ENCODE data around the gene SLF1.

The SLF1 gene

DNA sequence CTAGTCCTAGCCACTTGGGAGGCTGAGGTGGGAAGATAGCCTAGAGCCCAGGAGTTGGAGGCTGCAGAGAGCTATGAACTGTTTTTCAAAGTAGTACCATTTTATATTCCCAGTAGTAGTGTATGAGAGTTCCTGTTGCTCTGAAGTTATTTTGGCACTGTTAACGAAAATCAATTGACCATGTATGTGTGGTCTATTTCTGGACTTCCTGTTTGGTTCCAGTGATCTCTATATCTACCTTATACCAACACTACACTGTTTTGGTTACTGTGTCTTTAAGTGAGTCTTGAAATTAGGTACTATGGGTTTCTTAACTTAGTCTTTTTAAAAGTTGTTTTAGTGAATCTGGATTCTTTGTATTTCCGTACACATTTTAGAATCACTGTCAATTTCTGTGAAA is 13.6 kb downstream of the SLF1 start:
- Mint-ChIP-seq H3K4me1 (peaks cover 24% of the 10 kb centered on the region), H3K27me3 (no peaks in the 10 kb centered on the region), H3K36me3 (peaks cover 42% of the 10 kb centered on the region), H3K9me3 (peaks cover 5% of the 10 kb centered on the region), H3K27ac (no peak overlapping the region), H3K4me3 (no peak overlapping the region)

DNA sequence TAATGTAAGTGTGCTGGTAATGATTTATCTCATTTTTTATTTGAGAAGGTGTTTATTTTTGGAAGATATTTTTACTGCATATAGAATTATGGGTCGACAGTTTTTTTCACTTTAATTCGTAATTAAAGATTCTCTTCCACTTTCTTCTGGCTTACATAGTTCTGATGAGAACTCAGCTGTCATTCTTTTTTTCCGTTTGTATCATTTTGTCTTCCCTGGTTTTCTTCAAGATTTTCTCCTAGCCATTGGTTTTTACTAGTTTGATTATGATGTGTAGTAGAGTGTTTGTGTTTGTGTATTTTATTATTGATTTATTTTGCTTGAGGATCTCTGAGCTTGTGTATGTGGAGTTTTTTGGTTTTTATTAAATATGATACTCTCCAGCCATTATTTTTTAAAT is 21.7 kb downstream of the SLF1 start:
- no peaks in the 10 kb centered on the region for H3K27me3 Mint-ChIP-seq
- peaks cover 23% of the 10 kb centered on the region for H3K9me3 Mint-ChIP-seq
- no peak overlapping the region for H3K27ac Mint-ChIP-seq
- peaks cover 11% of the 10 kb centered on the region for H3K4me1 Mint-ChIP-seq
- H3K36me3 Mint-ChIP-seq = peaks cover 59% of the 10 kb centered on the region
- no peak overlapping the region for H3K4me3 Mint-ChIP-seq

DNA sequence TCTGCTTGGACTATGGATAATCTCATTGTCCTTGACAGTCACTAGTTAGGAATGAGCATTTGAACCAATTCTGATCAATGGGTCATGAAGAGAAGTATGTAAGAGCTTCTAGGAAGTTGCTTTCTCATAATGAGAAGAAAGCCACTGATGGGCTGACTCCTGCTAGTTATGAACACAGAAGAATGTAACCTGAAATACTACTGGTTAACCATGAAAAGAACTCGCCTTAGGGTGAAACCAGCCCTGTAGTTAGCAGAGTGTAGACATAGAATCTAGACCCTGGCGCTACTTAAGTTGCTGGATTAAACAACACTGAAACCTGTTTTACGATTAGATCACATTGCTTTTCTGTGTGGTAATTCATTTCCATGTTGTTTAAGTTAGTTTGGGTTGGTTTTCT is 26.6 kb downstream of the SLF1 start:
- peaks cover 30% of the 10 kb centered on the region for H3K36me3 Mint-ChIP-seq
- H3K9me3 Mint-ChIP-seq = peaks cover 9% of the 10 kb centered on the region
- H3K27me3 Mint-ChIP-seq = no peaks in the 10 kb centered on the region
- H3K4me3 Mint-ChIP-seq = no peak overlapping the region
- no peaks in the 10 kb centered on the region for H3K4me1 Mint-ChIP-seq
- H3K27ac Mint-ChIP-seq = no peak overlapping the region

DNA sequence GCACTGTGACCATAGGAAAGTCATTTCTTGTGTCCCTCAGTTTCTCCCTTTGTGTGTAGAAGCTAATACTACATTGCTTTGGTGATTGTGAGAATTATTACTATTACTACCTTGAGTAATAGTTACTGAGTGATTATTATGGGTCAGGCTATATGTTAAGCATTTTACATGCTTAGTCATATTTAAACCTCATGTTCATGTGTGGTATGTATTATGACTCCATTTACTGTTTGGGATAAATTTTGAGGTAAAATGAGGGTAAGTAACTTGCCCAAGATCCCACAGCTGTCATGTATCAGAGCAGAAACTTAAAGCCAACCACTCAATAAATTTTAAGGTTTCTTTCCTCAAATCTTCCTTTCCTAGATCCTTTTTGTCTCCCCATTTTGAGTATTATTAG is 28.3 kb downstream of the SLF1 start:
- Mint-ChIP-seq H3K27me3 (no peaks in the 10 kb centered on the region), H3K4me3 (no peak overlapping the region), H3K27ac (no peak overlapping the region), H3K4me1 (no peaks in the 10 kb centered on the region), H3K9me3 (no peaks in the 10 kb centered on the region), H3K36me3 (peaks cover 20% of the 10 kb centered on the region)

DNA sequence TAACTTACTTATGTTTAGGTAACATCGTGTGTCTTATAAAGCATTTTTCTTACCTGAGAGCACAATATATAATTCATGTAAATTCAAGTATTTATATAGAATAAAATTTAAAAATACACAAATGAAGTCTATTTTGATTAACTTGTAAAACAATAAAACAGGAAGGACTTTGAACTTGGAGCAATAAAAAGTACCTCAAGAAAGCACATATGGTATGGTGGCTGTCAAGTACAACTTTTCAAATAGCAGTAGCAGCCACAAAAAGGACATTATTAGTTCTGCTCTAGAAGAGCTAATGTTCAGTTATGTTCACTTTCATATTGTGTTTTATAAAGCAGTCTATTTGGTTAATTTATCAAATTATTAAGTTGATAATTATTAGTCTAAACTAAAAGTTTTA is 31.4 kb downstream of the SLF1 start:
- no peak overlapping the region for H3K4me3 Mint-ChIP-seq
- H3K36me3 Mint-ChIP-seq = peaks cover 23% of the 10 kb centered on the region
- no peaks in the 10 kb centered on the region for H3K27me3 Mint-ChIP-seq
- H3K27ac Mint-ChIP-seq = no peak overlapping the region
- H3K9me3 Mint-ChIP-seq = peaks cover 2% of the 10 kb centered on the region
- no peaks in the 10 kb centered on the region for H3K4me1 Mint-ChIP-seq

DNA sequence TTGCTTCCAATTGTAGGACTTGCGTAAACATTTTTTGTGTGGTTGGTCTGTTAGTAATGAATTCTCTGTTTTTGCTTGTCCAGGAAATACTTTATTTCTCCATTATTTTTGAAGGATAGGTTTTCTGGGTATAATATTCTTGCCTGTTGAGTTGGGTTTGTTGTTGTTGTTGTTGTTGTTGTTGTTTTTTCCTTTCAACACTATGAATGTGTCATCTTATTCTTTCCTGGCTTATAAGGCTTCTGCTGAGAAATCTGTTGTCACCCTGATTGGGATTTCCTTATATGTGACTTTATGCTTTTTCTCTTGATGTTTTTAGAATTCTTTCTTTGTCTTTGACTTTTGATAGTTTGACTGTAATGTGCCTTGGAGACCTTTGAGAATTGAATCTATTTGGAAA is 39.8 kb downstream of the SLF1 start:
- Mint-ChIP-seq H3K36me3 (peaks cover 56% of the 10 kb centered on the region), H3K4me1 (no peaks in the 10 kb centered on the region), H3K9me3 (peaks cover 29% of the 10 kb centered on the region), H3K4me3 (no peak overlapping the region), H3K27ac (no peak overlapping the region), H3K27me3 (no peaks in the 10 kb centered on the region)

DNA sequence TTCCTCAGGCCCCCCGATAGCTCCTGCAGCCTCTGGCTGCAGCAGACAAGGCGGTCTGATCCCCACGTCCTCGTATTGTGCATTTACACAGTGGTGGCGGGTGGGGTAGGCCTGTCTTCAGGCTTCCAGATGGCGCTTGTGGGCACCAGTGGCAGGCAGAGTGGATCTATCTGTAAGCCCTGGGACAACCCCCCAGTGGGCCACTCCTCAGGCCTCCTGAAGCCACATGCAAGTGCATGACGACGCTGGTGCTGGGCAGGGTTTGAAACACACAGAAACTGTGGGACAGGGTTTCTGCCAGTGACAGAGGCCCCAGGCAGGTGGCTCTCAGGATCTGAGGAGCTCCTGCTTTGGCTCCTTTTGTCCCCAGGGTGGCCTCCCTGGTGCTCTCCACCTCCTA is 42.0 kb downstream of the SLF1 start:
- no peak overlapping the region for H3K27ac Mint-ChIP-seq
- peaks cover 21% of the 10 kb centered on the region for H3K9me3 Mint-ChIP-seq
- H3K36me3 Mint-ChIP-seq = peaks cover 42% of the 10 kb centered on the region
- H3K27me3 Mint-ChIP-seq = no peaks in the 10 kb centered on the region
- no peaks in the 10 kb centered on the region for H3K4me1 Mint-ChIP-seq
- no peak overlapping the region for H3K4me3 Mint-ChIP-seq

DNA sequence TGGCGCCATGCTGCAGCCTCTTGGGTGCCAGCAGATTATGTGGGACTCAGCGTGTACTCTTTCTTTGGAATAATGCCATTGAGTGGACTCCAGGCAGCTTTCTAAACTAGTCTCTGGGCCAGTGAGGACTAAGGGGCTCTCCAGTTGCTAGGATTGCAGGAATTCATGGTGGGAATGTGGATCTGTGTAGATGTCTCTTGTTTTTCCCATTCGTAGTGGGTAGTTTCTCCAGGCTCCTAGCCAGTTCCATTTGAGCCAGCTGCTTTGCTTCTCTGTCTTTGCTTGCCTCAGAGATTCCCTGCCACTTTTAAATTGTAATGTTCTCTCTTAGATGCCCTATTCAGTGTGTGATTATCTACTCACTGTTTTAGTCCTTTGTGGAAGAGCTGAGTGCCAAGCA is 42.6 kb downstream of the SLF1 start:
- Mint-ChIP-seq H3K4me3 (no peak overlapping the region), H3K36me3 (peaks cover 36% of the 10 kb centered on the region), H3K27ac (no peak overlapping the region), H3K27me3 (no peaks in the 10 kb centered on the region), H3K4me1 (no peaks in the 10 kb centered on the region), H3K9me3 (peaks cover 18% of the 10 kb centered on the region)

DNA sequence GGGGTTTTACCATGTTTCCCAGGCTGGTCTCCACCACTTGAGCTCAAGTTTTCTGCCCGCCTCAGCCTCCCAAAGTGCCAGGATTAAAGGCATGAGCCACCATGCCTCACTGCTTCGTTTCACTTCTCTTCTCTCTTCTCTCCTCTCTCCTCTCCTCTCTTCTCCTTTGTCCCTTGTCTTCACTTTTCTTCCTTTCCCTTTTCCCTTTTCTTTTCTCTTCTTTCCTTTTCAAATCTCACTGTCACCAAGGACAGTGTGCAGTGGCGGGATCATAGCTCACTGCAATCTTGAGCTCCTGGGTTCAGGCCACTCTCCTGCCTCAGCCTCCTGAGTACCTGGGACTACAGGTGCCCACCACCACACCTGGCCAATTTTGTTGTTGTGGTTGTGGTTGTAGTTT is 49.5 kb downstream of the SLF1 start:
- Mint-ChIP-seq H3K4me1 (no peaks in the 10 kb centered on the region), H3K36me3 (peaks cover 17% of the 10 kb centered on the region), H3K9me3 (no peaks in the 10 kb centered on the region), H3K4me3 (no peak overlapping the region), H3K27me3 (no peaks in the 10 kb centered on the region), H3K27ac (no peak overlapping the region)

DNA sequence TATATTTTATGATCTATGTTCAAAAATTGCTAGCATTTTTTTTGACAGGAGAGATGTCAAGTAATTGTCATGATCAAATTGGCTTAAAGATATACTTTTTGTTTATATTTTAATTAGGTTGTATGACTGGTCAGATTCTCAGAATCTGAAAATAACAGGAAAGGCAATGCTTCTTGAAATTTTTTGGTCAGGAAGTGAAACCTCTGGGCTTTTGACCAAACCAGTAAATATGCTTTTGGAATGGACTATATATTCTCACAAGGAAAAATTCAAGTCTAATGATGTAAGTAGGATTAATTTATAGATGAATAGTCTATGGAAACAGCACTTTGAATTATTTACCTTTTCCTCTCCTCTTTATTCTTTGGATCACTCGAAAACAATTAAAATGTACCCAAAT is 52.3 kb downstream of the SLF1 start:
- H3K36me3 Mint-ChIP-seq = peaks cover 22% of the 10 kb centered on the region
- H3K9me3 Mint-ChIP-seq = no peaks in the 10 kb centered on the region
- no peaks in the 10 kb centered on the region for H3K4me1 Mint-ChIP-seq
- H3K4me3 Mint-ChIP-seq = no peak overlapping the region
- no peaks in the 10 kb centered on the region for H3K27me3 Mint-ChIP-seq
- no peak overlapping the region for H3K27ac Mint-ChIP-seq

DNA sequence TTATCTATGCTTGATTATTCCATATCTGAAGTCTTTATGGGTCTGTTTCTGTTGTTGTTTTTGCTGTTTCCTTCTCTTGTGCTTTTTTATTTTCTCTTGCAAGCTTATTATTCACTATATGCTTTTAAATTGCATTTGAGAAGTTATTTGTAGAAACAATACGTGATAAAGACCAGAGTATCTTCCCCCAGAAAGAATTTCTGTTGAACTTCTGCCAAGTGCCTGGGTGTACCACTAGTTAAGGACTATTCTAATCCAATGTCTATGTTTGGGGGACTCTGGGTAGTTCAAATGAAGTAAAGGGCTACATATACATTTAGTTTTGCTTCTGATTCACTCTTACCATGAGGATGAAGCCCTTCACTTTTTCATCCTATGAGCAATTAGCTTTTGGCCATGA is 54.3 kb downstream of the SLF1 start:
- Mint-ChIP-seq H3K36me3 (peaks cover 17% of the 10 kb centered on the region), H3K27me3 (no peaks in the 10 kb centered on the region), H3K4me1 (no peaks in the 10 kb centered on the region), H3K9me3 (no peaks in the 10 kb centered on the region), H3K4me3 (no peak overlapping the region), H3K27ac (no peak overlapping the region)

DNA sequence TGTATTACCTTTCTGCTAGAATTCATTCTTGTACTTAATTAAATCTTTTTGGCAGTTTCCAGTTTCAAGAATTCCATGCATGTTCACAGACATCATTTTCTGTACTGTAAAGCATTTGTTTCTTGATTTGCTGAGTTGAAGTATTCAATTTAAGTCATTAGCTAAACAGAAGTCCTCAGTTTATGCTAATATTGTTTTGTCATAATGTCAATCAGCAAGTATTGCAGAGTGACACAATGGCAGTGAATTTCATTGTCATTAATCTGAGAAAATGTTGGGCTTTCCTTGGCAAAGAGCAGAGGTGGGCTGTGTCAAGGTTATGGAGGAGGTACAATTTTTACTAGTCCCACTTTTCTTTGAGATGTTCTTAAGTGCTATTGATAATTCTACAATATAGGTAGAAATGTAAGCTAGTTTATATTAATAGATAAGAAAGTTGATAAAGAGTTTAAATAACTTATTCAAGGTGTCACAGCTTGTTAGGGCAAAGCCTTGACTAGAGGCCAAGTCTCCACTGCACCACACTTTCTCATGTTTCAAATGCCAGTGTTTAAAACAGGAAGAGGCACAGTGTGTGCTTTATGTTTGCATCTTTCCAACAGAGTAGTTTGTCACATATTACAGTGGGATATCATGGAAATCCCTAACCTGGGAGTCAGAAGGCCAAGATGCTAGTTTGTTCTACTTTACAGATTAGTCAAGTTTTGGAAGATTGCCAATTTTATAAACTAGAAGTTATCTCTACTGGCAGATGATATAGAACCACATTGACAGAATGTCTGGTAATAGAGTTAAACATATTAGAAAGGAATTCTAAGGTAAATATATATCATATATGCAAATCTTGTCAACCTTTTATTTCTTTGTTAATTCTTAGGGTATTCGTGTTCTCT is 56.3 kb downstream of the SLF1 start:
- Mint-ChIP-seq H3K4me1 (no peaks in the 10 kb centered on the region), H3K4me3 (no peak overlapping the region), H3K36me3 (peaks cover 15% of the 10 kb centered on the region), H3K27ac (no peak overlapping the region), H3K9me3 (no peaks in the 10 kb centered on the region), H3K27me3 (no peaks in the 10 kb centered on the region)

DNA sequence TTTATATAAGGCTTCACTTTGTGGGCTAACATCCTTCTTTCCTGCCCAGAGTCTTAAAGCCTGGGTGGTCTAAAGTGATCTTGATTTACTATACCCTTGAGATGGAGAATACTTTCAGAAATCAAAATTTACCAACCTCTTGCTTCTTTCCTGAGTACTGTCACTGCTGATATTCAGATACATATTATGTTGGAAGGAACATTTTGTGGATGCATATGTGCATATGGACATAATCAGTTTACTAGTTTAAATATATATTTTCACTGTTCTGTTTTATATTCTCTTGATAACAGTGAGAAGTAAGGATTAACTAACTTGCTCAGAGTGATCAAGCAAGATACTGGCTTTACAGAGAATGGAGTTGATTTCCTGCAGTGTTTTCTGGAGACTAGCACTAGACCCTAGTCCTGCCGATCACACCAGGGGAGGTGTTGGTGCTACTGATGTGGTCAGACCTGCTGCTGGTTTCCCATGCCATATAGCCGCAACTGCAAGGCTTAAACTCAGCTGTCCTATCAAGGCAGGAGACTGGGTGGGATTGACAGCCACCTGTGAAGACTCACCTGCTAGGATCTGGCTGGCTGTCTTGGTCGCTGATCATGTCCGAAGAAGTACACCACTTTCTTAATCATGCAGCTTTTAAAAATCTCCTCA is 57.6 kb downstream of the SLF1 start:
- Mint-ChIP-seq H3K9me3 (no peaks in the 10 kb centered on the region), H3K36me3 (peaks cover 14% of the 10 kb centered on the region), H3K27me3 (no peaks in the 10 kb centered on the region), H3K27ac (no peak overlapping the region), H3K4me3 (no peak overlapping the region), H3K4me1 (no peaks in the 10 kb centered on the region)

DNA sequence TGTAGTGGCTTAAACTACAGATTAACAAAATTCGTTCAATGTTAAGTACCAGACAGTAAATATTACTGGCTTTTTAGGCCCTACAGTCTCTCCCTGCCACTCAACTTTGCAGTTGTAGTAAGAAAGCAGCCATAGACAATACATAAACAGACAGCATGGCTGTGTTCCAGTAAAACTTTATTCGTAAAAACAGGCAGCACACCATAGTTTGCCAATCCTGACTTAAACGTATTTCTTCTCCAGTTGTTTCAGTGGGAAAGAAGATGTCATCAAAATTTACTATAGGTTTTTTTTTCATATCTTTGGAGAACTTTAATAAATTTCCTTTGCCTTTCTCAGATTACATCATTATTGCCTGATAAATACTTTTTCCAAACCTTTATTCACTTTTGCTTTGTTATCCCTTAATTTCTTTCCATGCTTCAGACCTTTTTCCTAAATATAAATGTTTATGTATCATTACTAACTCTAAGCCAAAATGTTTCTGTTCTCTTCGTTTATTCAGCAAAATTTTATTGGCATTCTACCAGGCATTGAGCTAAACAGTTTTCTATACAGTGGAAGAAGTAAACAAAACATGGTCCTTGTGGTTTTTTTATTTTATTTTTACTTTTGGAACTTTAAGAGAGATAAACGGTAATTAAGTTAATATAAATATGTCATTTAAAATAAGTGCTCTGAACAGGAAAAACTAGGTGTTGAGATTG is 64.5 kb downstream of the SLF1 start:
- Mint-ChIP-seq H3K4me3 (no peak overlapping the region), H3K27ac (no peak overlapping the region)

DNA sequence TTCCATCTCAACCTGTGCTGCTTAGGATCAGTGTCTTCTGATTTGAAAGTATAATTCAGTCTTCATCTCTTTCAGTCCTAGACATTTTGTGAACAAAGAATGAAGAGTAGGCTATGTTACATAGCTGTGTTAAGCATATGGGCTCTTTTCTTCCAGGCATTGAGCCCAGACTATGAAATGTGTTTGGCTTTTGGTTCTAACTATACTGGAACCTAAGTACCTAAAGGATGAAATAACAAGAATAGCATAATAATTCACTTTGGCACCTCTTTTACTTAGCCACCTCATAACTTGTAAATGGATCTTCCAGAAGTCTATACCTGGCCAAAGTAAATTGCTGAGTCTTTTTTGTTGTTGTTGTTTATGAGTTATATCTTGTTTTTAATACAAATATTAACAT is 71.4 kb downstream of the SLF1 start:
- H3K4me1 Mint-ChIP-seq = peaks cover 3% of the 10 kb centered on the region
- no peak overlapping the region for H3K4me3 Mint-ChIP-seq
- no peak overlapping the region for H3K27ac Mint-ChIP-seq
- H3K27me3 Mint-ChIP-seq = no peaks in the 10 kb centered on the region
- H3K9me3 Mint-ChIP-seq = no peaks in the 10 kb centered on the region
- peaks cover 11% of the 10 kb centered on the region for H3K36me3 Mint-ChIP-seq

More for the DNA sequence above, 64.5 kb downstream of the SLF1 start:
- Mint-ChIP-seq H3K4me1 (no peaks in the 10 kb centered on the region), H3K27me3 (no peaks in the 10 kb centered on the region), H3K36me3 (peaks cover 12% of the 10 kb centered on the region), H3K9me3 (no peaks in the 10 kb centered on the region)

DNA sequence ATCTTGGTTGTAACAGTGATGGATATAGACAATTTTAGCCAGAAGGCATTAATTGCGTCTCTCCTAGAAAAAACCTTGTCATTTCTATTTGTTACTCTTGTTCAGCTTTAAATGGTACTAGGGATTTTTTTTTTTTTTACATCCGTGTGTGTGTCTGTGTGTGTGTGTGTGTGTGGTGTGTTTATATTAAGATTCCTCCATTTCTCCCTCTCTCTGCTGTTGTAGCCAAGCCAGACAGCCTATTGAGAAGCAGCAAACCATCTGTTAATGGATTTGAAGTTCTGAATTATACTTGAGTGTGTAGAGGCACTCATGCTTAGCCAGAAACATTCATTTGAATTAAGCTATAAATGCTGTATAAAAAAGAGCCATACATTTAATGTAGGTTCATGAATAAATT is 72.3 kb downstream of the SLF1 start:
- H3K27me3 Mint-ChIP-seq = no peaks in the 10 kb centered on the region
- H3K4me3 Mint-ChIP-seq = no peak overlapping the region
- peaks cover 11% of the 10 kb centered on the region for H3K36me3 Mint-ChIP-seq
- no peaks in the 10 kb centered on the region for H3K9me3 Mint-ChIP-seq
- no peak overlapping the region for H3K27ac Mint-ChIP-seq
- H3K4me1 Mint-ChIP-seq = peaks cover 3% of the 10 kb centered on the region
